NCI-H1930 (cell line): ENCODE results near the gene CCSER2.
"Not testable (repeated sequence)": the region's sequence is repeated elsewhere in the genome, so short reads cannot be mapped to it uniquely, and the experiment has no call there.

Experiments used
- DNase-seq, 2 experiments: peaks; one replicate each; lab custom pipeline; 2025; lab: John Stamatoyannopoulos, UW

CCSER2 gene

GRCh38 chr10:84314275-84314674, 14.1 kb upstream of the CCSER2 start:
- no peak for DNase-seq

- no peak for DNase-seq
Measured at GRCh38 chr10:84317174-84317573, 11.2 kb upstream of the CCSER2 start.

- DNase-seq: no peak
Measured at GRCh38 chr10:84321902-84322301, 6.5 kb upstream of the CCSER2 start.

GRCh38 chr10:84323566-84323965, 4.8 kb upstream of the CCSER2 start:
- DNase-seq: not testable (repeated sequence)

GRCh38 chr10:84326995-84327394, 1.4 kb upstream of the CCSER2 start:
- not testable (repeated sequence) for DNase-seq

GRCh38 chr10:84329196-84329611, 815 bp downstream of the CCSER2 start:
- no peak for DNase-seq

GRCh38 chr10:84329986-84330651, 1.7 kb downstream of the CCSER2 start:
- DNase-seq: no peak

GRCh38 chr10:84331091-84331490, 2.7 kb downstream of the CCSER2 start:
- DNase-seq: no peak

GRCh38 chr10:84333864-84334451, 5.6 kb downstream of the CCSER2 start:
- DNase-seq: no peak

- no peak for DNase-seq
Measured at GRCh38 chr10:84334811-84335210, 6.4 kb downstream of the CCSER2 start.

- no peak for DNase-seq
Measured at GRCh38 chr10:84335516-84335915, 7.1 kb downstream of the CCSER2 start.

- no peak for DNase-seq
Measured at GRCh38 chr10:84336406-84337090, 8.2 kb downstream of the CCSER2 start.

- no peak for DNase-seq
Measured at GRCh38 chr10:84337199-84337598, 8.8 kb downstream of the CCSER2 start.

- DNase-seq: no peak
Measured at GRCh38 chr10:84339025-84339424, 10.6 kb downstream of the CCSER2 start.

- no peak for DNase-seq
Measured at GRCh38 chr10:84340187-84340586, 11.8 kb downstream of the CCSER2 start.

GRCh38 chr10:84340632-84341537, 12.5 kb downstream of the CCSER2 start:
- DNase-seq: no peak

- DNase-seq: no peak
Measured at GRCh38 chr10:84341538-84341856, 13.1 kb downstream of the CCSER2 start.

- no peak for DNase-seq
Measured at GRCh38 chr10:84341983-84342382, 13.6 kb downstream of the CCSER2 start.

GRCh38 chr10:84342584-84342983, 14.2 kb downstream of the CCSER2 start:
- no peak for DNase-seq

- DNase-seq: no peak
Measured at GRCh38 chr10:84343831-84344230, 15.4 kb downstream of the CCSER2 start.

GRCh38 chr10:84344526-84344925, 16.1 kb downstream of the CCSER2 start:
- DNase-seq: no peak

GRCh38 chr10:84347575-84348002, 19.2 kb downstream of the CCSER2 start:
- not testable (repeated sequence) for DNase-seq
